HCT116 (cell line): ENCODE measurements around the gene TSPOAP1.

ENCODE experiments used
- ELF1 ChIP-seq: IDR thresholded peaks from 2 replicates; pipeline ENCODE4 v1.6.1; 2012; ENCODE audit warnings: low read depth, borderline replicate concordance
- EZH2 ChIP-seq: fragments of 200-600 bp; sonication (generic); IDR thresholded peaks from 2 replicates; pipeline ENCODE4 v1.6.1; 2017; ENCODE audit warnings: antibody characterized with exemption, mixed run types
- YY1 ChIP-seq: IDR thresholded peaks from 2 replicates; pipeline ENCODE4 v1.6.1; 2011; ENCODE audit warnings: low read length, low read depth, moderate library complexity, mild to moderate bottlenecking; ENCODE audit not compliant: insufficient replicate concordance; ENCODE audit errors: extremely low read depth
- ZNF274 ChIP-seq: fragments of 200-500 bp; sonication (Bioruptor generic); IDR thresholded peaks from 2 replicates; pipeline ENCODE4 v1.6.1; 2014; ENCODE audit warnings: mild to moderate bottlenecking, low read depth, low read length, inconsistent platforms
- TF ChIP-seq, protein P1 (sequence below), 3 experiments: fragments of 200-600 bp in 1 of 3; sonication (generic) in 1 of 3; IDR thresholded peaks in 2 of 3; conservative IDR thresholded peaks in 1 of 3; 2 replicates each; pipeline ENCODE4 v1.5.1; 2012 to 2017; ENCODE audit warnings: low read depth in 2 of 3, low read length in 2 of 3, antibody characterized with exemption in 1 of 3, borderline replicate concordance in 1 of 3, control low read depth in 1 of 3, mild to moderate bottlenecking in 1 of 3, mixed read lengths in 1 of 3, mixed run types in 1 of 3, moderate library complexity in 1 of 3; ENCODE audit not compliant: insufficient read depth in 1 of 3
- TF ChIP-seq, protein P2 (sequence below): IDR thresholded peaks from 2 replicates; pipeline ENCODE4 v1.6.1; 2012

DNA sequence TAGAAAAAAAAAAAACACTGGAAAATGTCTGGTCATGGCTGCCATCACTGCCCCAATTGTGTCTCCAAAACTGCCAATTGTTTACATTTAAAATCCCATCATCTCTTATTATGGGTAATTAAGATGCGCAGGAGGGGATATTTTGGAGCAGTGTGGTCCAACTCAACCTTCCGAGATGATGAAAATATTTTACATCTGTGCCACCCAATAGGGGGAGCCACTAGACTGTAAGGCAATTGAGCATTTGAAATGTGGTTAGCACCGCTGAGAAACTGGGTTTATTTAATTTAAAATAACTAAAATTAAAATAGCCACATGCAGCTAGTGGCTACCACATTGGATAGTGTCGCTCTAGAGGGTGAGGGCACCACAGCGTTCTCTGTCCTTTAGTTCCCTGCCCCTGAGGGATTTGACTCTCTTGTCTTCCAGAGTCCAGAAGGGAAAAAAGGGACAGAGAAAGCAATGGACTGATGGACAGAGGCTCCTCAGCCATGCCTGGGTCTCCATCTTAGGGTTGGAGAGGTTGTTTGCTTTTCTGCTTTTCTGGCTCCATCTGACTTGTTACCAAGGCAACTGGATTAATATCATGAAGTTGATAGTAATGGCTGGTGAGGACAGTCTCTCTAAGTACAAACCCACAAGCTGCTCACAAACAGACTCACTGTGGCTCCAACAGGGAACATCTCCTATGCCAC is 51.3 kb downstream of the TSPOAP1 start:
- TF ChIP-seq, protein P1, sequence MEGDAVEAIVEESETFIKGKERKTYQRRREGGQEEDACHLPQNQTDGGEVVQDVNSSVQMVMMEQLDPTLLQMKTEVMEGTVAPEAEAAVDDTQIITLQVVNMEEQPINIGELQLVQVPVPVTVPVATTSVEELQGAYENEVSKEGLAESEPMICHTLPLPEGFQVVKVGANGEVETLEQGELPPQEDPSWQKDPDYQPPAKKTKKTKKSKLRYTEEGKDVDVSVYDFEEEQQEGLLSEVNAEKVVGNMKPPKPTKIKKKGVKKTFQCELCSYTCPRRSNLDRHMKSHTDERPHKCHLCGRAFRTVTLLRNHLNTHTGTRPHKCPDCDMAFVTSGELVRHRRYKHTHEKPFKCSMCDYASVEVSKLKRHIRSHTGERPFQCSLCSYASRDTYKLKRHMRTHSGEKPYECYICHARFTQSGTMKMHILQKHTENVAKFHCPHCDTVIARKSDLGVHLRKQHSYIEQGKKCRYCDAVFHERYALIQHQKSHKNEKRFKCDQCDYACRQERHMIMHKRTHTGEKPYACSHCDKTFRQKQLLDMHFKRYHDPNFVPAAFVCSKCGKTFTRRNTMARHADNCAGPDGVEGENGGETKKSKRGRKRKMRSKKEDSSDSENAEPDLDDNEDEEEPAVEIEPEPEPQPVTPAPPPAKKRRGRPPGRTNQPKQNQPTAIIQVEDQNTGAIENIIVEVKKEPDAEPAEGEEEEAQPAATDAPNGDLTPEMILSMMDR (IDR thresholded peaks at IDR 0.05 in 2 of 3, conservative IDR thresholded peaks at IDR 0.05 in 1 of 3; ENCODE audit: borderline replicate concordance in 1 of 3, insufficient read depth in 1 of 3, low read depth in 2 of 3, low read length in 2 of 3), result peak; percentile 73 to 80 (median 74); a peak in 5 of 6 replicates
- TF ChIP-seq EZH2 (no peak), YY1 (no peak), ELF1 (no peak), ZNF274 (no peak)
- TF ChIP-seq, protein P2, sequence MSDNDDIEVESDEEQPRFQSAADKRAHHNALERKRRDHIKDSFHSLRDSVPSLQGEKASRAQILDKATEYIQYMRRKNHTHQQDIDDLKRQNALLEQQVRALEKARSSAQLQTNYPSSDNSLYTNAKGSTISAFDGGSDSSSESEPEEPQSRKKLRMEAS, result no peak
